Fibroblast of lung (primary cell): ENCODE data around the gene PLPP7. TPM values are rescaled to one million over a fixed set of nuclear protein-coding genes. Genes with fewer than 3 reads are reported as not detected.

ENCODE experiments used
- DNase-seq, 2 donors: peaks; one replicate each; pipeline versions ENCODE4 v3.0.0 to v3.0.0-alpha.2; 2010; ENCODE audit warnings: low read depth in 2 of 2
- H2AFZ ChIP-seq: 2 replicates; pipeline ENCODE4 v1.5.1; 2012; ENCODE audit warnings: low read length, control low read depth, inconsistent platforms
- H3K27ac ChIP-seq: 2 replicates; pipeline ENCODE4 v1.5.1; 2011; ENCODE audit warnings: low read length, control low read depth; ENCODE audit not compliant: insufficient read depth
- H3K27me3 ChIP-seq: 2 replicates; pipeline ENCODE4 v1.5.1; 2011; ENCODE audit warnings: mild to moderate bottlenecking, low read length; ENCODE audit not compliant: control insufficient read depth, insufficient read depth
- H3K36me3 ChIP-seq: 2 replicates; pipeline ENCODE4 v1.5.1; 2011; ENCODE audit warnings: low read length; ENCODE audit not compliant: control insufficient read depth, insufficient read depth
- H3K4me1 ChIP-seq: 2 replicates; pipeline ENCODE4 v1.5.1; 2011; ENCODE audit warnings: low read length; ENCODE audit not compliant: control insufficient read depth, insufficient read depth; ENCODE audit errors: extremely low read depth
- H3K4me2 ChIP-seq: 2 replicates; pipeline ENCODE4 v1.5.1; 2011; ENCODE audit warnings: low read length, control low read depth; ENCODE audit not compliant: insufficient read depth; ENCODE audit errors: extremely low read depth
- H3K4me3 ChIP-seq, 4 experiments: fragments of 200-600 bp in 1 of 4; sonication (generic) in 1 of 4; replicated peaks in 1 of 4; 2 replicates each; pipeline ENCODE4 v1.5.1; 2011 to 2016; ENCODE audit warnings: low read length in 4 of 4, low read depth in 3 of 4, mild to moderate bottlenecking in 3 of 4, control low read depth in 2 of 4, inconsistent platforms in 1 of 4, mixed read lengths in 1 of 4; ENCODE audit not compliant: insufficient read depth in 1 of 4; ENCODE audit errors: control extremely low read depth in 1 of 4
- H3K79me2 ChIP-seq: 2 replicates; pipeline ENCODE4 v1.5.1; 2012; ENCODE audit warnings: mild to moderate bottlenecking, low read length, inconsistent platforms; ENCODE audit not compliant: control insufficient read depth, insufficient read depth
- H3K9ac ChIP-seq: 2 replicates; pipeline ENCODE4 v1.5.1; 2011; ENCODE audit warnings: mild to moderate bottlenecking, low read length, control low read depth; ENCODE audit not compliant: insufficient read depth
- H3K9me3 ChIP-seq: 2 replicates; pipeline ENCODE4 v1.5.1; 2012; ENCODE audit warnings: low read depth, low read length; ENCODE audit not compliant: control insufficient read depth, insufficient read depth
- H4K20me1 ChIP-seq: 2 replicates; pipeline ENCODE4 v1.5.1; 2011; ENCODE audit warnings: low read length; ENCODE audit not compliant: control insufficient read depth, insufficient read depth; ENCODE audit errors: extremely low read depth
- EZH2 ChIP-seq: IDR thresholded peaks from 2 replicates; pipeline ENCODE4 v1.5.1; 2012; ENCODE audit warnings: low read length, control low read depth, mild to moderate bottlenecking; ENCODE audit errors: missing control alignments
- polyA plus RNA-seq, 2 donors: library from polyadenylated mRNA; depleted of rRNA in 1 of 2; stranded (reverse) in 1 of 2; unstranded in 1 of 2; fragments of >200 nt; gene quantifications; 2 replicates each; pipeline ENCODE4 v1.2.1, GENCODE V29; 2011 to 2012; ENCODE audit warnings: missing spikeins in 1 of 2
- total RNA-seq: library from RNA; depleted of rRNA; stranded (reverse); fragments of >200 nt; gene quantifications from 2 replicates; pipeline ENCODE4 v1.2.1, GENCODE V29; 2014
- TF ChIP-seq, protein P1 (sequence below), 2 donors: IDR thresholded peaks in 1 of 2; conservative IDR thresholded peaks in 1 of 2; 1 replicate in 1 of 2; 2 replicates in 1 of 2; pipeline ENCODE4 v1.5.1; 2011 to 2012; ENCODE audit warnings: low read length in 2 of 2, control low read depth in 1 of 2, inconsistent platforms in 1 of 2, low read depth in 1 of 2, mild to moderate bottlenecking in 1 of 2

PLPP7 gene
- total and polyA plus RNA-seq, 2 donors (not counting 1 experiment from before 2014, with no cell fraction given): 3.0 to 9.4 TPM

GRCh38 chr9:131297903-131298302 is 8.4 kb downstream of the PLPP7 start:
- no peaks in the 10 kb centered on the region for H3K9me3 ChIP-seq
- H2AFZ ChIP-seq: no peak overlapping the region
- H3K4me2 ChIP-seq: no peak overlapping the region
- no peaks in the 10 kb centered on the region for H4K20me1 ChIP-seq
- no peak for DNase-seq
- TF ChIP-seq, protein P1, sequence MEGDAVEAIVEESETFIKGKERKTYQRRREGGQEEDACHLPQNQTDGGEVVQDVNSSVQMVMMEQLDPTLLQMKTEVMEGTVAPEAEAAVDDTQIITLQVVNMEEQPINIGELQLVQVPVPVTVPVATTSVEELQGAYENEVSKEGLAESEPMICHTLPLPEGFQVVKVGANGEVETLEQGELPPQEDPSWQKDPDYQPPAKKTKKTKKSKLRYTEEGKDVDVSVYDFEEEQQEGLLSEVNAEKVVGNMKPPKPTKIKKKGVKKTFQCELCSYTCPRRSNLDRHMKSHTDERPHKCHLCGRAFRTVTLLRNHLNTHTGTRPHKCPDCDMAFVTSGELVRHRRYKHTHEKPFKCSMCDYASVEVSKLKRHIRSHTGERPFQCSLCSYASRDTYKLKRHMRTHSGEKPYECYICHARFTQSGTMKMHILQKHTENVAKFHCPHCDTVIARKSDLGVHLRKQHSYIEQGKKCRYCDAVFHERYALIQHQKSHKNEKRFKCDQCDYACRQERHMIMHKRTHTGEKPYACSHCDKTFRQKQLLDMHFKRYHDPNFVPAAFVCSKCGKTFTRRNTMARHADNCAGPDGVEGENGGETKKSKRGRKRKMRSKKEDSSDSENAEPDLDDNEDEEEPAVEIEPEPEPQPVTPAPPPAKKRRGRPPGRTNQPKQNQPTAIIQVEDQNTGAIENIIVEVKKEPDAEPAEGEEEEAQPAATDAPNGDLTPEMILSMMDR (conservative IDR thresholded peaks at IDR 0.05 in 1 of 2, IDR thresholded peaks at IDR 0.05 in 1 of 2; ENCODE audit: low read depth in 1 of 2, low read length in 2 of 2): no peak
- TF ChIP-seq EZH2: no peak
- H3K9ac ChIP-seq: no peak overlapping the region
- H3K4me3 ChIP-seq: no peak overlapping the region
- no peak overlapping the region for H3K27ac ChIP-seq
- H3K27me3 ChIP-seq: no peaks in the 10 kb centered on the region
- no peaks in the 10 kb centered on the region for H3K79me2 ChIP-seq
- no peaks in the 10 kb centered on the region for H3K4me1 ChIP-seq
- no peaks in the 10 kb centered on the region for H3K36me3 ChIP-seq

DNA sequence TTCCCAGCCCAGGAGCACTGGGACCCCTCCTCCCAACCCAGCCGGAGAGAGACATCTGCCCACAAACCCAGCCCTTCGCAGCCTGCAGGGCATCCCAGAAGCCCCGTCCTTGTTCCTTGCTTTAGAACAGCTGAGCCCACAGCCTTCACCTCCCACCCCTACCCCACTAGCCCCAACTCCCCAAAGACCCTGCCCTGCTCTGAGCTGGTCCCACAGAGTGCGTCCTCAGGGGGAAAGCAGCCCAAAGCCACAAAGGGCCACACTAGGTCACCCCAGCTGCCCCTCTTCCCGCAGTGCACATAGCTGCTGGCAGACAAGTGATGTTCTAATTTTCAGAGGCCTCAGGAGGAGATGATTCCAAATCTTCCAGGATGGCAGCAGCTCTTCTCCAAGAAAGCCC is 8.8 kb downstream of the PLPP7 start:
- DNase-seq: no peak
- no peak for TF ChIP-seq EZH2
- TF ChIP-seq, protein P1 (conservative IDR thresholded peaks at IDR 0.05 in 1 of 2, IDR thresholded peaks at IDR 0.05 in 1 of 2; ENCODE audit: low read depth in 1 of 2, low read length in 2 of 2): no peak
- H4K20me1 ChIP-seq: no peaks in the 10 kb centered on the region
- no peaks in the 10 kb centered on the region for H3K9me3 ChIP-seq
- H3K9ac ChIP-seq: no peak overlapping the region
- H3K27ac ChIP-seq: no peak overlapping the region
- H3K27me3 ChIP-seq: no peaks in the 10 kb centered on the region
- H3K4me2 ChIP-seq: no peak overlapping the region
- no peak overlapping the region for H2AFZ ChIP-seq
- H3K79me2 ChIP-seq: no peaks in the 10 kb centered on the region
- H3K4me1 ChIP-seq: no peaks in the 10 kb centered on the region
- no peaks in the 10 kb centered on the region for H3K36me3 ChIP-seq
- H3K4me3 ChIP-seq: no peak overlapping the region

DNA sequence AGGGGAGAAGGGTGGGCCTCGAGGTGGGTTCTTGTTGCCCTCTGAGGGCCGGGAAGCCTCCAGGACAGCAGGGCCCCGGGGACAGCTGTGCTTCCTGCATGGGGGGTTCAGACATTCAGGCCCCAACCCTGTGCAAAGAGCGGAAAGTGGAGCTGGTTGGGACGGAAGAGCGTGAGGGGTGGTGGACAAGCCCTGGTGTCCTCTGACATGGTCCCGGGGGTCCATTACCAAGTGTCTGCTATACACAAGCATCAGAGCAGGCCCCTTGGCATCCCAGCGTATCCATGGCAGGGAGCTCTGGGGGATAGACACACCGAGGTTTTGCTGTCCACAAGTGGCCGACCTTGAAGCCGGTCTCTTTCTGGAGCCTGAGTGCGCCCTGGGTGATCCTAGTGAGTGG is 9.3 kb downstream of the PLPP7 start:
- Histone ChIP-seq H3K27ac (no peak overlapping the region), H3K4me3 (no peak overlapping the region), H2AFZ (no peak overlapping the region), H3K79me2 (no peaks in the 10 kb centered on the region), H3K9ac (no peak overlapping the region), H3K4me2 (no peak overlapping the region), H3K36me3 (no peaks in the 10 kb centered on the region), H3K9me3 (no peaks in the 10 kb centered on the region), H3K4me1 (no peaks in the 10 kb centered on the region), H3K27me3 (no peaks in the 10 kb centered on the region), H4K20me1 (no peaks in the 10 kb centered on the region)
- TF ChIP-seq, protein P1 (conservative IDR thresholded peaks at IDR 0.05 in 1 of 2, IDR thresholded peaks at IDR 0.05 in 1 of 2; ENCODE audit: low read depth in 1 of 2, low read length in 2 of 2): no peak
- TF ChIP-seq EZH2: no peak
- no peak for DNase-seq
